ENCODE data around the gene JTB. TPM values are rescaled to one million over a fixed set of nuclear protein-coding genes. Genes with fewer than 3 reads are reported as not detected.

The JTB gene
- total RNA-seq, 1 donor from 2014 or later: 166 TPM

DNA sequence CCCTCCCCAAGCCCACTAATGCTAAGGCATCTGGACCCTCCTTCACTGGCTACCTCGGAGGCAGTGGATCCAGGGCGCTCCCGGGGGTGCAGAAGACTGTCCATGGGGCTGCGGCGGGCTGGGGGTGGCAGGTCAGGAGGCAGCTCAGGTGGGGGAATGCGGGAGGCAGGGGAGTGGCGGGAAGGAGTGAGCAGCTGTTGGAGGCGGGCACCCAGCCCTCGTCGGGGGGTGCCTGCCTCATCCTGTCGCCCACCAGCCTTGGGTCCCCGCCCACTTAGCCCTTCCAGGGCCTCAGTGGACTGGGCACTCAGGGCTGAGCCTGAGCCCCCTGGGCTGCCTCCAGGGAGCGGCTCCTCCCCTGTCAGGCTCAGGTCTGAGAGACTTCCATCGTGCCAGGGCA lies 44.0 kb downstream of the JTB start:
- Histone ChIP-seq H3K9me3 (no peaks in the 10 kb centered on the region), H3K27me3 (no peaks in the 10 kb centered on the region), H3K4me1 (no peaks in the 10 kb centered on the region), H3K27ac (no peak overlapping the region), H3K36me3 (peaks cover 70 to 78% of the 10 kb centered on the region in 2 donors), H3K4me3 (no peak overlapping the region)
- TF ChIP-seq, protein P1, sequence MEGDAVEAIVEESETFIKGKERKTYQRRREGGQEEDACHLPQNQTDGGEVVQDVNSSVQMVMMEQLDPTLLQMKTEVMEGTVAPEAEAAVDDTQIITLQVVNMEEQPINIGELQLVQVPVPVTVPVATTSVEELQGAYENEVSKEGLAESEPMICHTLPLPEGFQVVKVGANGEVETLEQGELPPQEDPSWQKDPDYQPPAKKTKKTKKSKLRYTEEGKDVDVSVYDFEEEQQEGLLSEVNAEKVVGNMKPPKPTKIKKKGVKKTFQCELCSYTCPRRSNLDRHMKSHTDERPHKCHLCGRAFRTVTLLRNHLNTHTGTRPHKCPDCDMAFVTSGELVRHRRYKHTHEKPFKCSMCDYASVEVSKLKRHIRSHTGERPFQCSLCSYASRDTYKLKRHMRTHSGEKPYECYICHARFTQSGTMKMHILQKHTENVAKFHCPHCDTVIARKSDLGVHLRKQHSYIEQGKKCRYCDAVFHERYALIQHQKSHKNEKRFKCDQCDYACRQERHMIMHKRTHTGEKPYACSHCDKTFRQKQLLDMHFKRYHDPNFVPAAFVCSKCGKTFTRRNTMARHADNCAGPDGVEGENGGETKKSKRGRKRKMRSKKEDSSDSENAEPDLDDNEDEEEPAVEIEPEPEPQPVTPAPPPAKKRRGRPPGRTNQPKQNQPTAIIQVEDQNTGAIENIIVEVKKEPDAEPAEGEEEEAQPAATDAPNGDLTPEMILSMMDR (IDR thresholded peaks at IDR 0.05): no peak
- no peak for DNase-seq (ENCODE audit: low spot score in 2 of 2)
- intact Hi-C loops (cut with DNase I): no loop called here

DNA sequence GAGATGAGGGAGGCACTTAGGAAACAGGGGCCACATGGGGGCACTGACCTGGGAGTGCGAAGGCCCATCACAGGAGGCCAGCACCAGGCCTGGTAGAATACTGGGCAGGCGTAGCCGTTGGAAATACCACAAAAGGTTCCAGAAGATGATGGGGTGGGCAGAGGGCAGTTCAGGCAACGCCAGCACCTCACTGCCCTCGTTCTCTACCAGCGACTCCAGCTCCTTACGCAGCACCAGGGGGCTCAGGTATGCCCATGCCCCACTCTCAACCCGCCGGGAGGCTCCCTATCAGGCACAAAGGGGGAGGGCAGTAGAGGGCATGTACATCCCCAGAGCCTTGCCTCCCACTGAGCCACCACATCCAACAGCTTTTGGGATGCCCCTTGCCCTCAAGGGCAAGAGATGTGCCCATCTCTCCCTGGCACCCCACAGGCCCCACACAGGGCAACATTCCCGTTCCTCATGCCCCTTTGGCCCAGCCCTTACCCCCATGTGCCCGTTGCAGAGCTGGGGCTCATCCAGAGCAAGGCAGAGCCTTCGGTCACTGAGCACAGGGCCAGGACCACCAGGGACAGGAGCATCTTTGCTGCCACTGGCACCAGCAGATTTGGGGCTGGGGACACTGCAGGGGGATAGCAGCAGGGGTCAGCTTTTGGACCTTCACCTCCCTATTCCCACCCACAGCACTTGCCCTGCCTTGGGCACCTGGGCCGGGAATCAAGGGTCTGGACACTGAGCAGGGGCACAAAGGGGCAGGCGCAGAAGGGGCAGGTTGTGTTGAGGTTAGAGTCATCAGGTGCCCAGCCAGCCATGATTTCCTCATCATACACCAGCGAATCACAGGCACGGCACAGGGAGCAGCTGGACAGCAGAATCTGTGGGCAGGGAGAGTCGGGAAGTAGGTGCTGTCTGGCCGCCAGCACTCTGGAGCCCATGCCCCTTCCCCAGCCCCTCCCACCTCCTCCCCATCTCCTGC lies 45.0 kb downstream of the JTB start:
- Histone ChIP-seq H3K9me3 (no peaks in the 10 kb centered on the region), H3K4me3 (no peak overlapping the region), H3K4me1 (no peaks in the 10 kb centered on the region), H3K27me3 (no peaks in the 10 kb centered on the region), H3K36me3 (peaks cover 63 to 71% of the 10 kb centered on the region in 2 donors), H3K27ac (no peak overlapping the region)
- TF ChIP-seq, protein P1 (IDR thresholded peaks at IDR 0.05): no peak
- no peak for DNase-seq (ENCODE audit: low spot score in 2 of 2)
- intact Hi-C loops (cut with DNase I): no loop called here

DNA sequence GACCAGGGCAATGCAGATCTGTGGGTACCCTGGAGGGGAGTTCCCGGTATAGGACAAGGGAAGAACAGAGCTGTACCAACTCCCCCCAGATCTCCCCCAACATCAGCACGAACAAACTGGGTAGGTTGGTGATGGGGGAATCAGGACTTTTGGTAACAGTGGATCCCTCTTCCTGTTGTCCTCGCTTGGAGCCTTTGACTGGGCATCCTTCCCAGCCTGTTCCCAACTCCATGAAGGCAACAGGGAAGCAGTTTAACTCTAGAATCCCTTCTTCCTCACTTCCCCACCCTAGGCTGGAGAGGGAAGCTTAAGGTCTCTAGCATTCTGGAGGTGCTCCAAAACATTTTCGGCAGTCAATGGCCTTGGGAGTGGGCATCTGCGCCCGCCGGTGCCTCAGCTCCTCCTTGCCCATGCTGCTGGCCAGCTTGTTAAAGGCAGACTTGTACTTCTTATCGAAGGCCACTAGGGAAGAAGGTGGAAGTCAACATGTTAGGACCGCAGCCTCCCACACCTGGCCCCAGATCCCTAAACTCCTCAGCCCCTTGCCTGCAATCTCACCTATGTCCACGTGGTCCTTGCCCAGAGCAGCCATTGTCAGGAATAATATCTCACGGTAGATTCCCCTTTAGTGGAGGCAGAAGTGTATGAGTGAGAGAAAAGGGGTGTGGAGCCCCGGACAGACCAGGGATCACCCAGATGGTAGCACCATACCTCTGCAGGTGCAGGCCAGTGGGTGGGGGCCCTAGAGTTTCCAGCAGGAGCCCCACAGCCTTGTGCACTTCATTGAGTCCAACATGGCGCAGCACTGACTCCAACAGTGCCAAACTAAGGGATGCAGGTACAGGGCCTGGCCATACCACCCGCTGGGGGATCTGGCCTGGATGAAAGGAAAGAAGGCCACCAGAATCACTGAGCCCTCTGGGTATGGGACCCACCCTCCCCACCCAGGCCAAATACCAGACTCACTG lies 47.2 kb downstream of the JTB start:
- DNase-seq (ENCODE audit: low spot score in 2 of 2): no peak
- no peak overlapping the region for H3K27ac ChIP-seq
- peaks cover 42 to 49% of the 10 kb centered on the region in 2 donors for H3K36me3 ChIP-seq
- no peak overlapping the region for H3K4me3 ChIP-seq
- no peaks in the 10 kb centered on the region for H3K9me3 ChIP-seq
- H3K27me3 ChIP-seq: no peaks in the 10 kb centered on the region
- intact Hi-C loops (cut with DNase I): no loop called here
- TF ChIP-seq, protein P1 (IDR thresholded peaks at IDR 0.05): no peak
- H3K4me1 ChIP-seq: no peaks in the 10 kb centered on the region

DNA sequence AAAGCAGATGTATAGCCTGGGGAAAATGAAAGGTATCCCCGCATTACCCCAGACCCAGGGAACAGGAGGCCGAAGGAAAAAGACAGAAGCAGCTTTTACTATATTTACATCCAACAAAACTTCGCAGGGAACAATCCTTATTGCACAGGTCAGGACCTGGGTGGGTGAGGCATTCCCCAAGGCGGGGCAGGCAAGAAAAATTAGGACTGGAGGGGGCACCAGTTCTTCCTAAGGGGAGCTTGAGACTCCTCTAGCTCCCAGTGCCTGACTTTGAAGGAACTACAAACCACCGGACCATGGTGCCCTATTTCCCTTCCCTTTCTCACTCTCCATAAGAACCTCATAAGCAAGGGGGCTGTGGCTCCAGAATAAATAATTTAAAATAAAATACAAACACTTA lies 48.0 kb downstream of the JTB start:
- intact Hi-C loops (cut with DNase I): no loop called here
- no peaks in the 10 kb centered on the region for H3K4me1 ChIP-seq
- DNase-seq (ENCODE audit: low spot score in 2 of 2): no peak
- H3K9me3 ChIP-seq: no peaks in the 10 kb centered on the region
- H3K27ac ChIP-seq: no peak overlapping the region
- H3K36me3 ChIP-seq: peaks cover 34 to 41% of the 10 kb centered on the region in 2 donors
- no peak overlapping the region for H3K4me3 ChIP-seq
- TF ChIP-seq, protein P1 (IDR thresholded peaks at IDR 0.05): no peak
- no peaks in the 10 kb centered on the region for H3K27me3 ChIP-seq

DNA sequence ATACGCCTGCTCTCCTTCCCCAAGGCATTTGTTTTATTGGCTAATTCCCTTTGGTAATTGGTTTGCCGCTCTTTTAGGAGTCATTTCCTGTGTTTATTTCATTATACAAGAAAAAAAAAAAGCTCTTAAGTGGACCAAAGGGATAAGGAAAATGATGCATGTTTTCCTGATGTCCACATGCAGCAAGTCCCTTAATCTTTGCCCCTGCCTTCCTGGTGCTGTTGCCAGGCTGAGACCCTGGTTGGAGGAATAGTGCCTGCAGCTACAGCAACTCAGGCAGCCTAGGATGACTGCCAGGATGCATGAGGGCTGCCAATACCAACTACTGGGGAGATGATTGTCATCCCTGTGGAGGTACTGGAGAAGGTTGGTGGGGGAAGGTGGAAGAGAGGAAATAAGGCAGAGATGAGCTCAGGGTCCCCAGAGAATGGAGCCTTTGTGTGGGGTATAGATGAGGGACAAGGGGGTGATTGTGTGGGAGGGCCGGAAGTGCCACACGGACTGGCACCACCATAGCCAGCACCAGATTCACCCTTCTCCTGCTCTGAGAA lies 48.6 kb downstream of the JTB start:
- no peak overlapping the region for H3K27ac ChIP-seq
- TF ChIP-seq, protein P1 (IDR thresholded peaks at IDR 0.05): no peak
- DNase-seq (ENCODE audit: low spot score in 2 of 2): no peak
- no peaks in the 10 kb centered on the region for H3K9me3 ChIP-seq
- no peaks in the 10 kb centered on the region for H3K27me3 ChIP-seq
- no peak overlapping the region for H3K4me3 ChIP-seq
- peaks cover 28 to 35% of the 10 kb centered on the region in 2 donors for H3K36me3 ChIP-seq
- no peaks in the 10 kb centered on the region for H3K4me1 ChIP-seq
- intact Hi-C loops (cut with DNase I): no loop called here

Measured in ascending aorta (tissue), 2 donors.